SK-N-MC (cell line): ENCODE data around the gene LIN28B.

Source experiments
- DNase-seq: peaks from one replicate; pipeline ENCODE4 v3.0.0-alpha.2; 2011; ENCODE audit warnings: low read depth, low spot score
- H3K27ac ChIP-seq: fragments of 200-600 bp; sonication (generic); 2 replicates; pipeline ENCODE4 v1.5.1; 2016; ENCODE audit warnings: mixed run types
- H3K36me3 ChIP-seq: fragments of 200-600 bp; sonication (generic); 2 replicates; pipeline ENCODE4 v1.6.1; 2017; ENCODE audit warnings: antibody characterized with exemption, low read length, mixed read lengths; ENCODE audit not compliant: insufficient read depth
- H3K4me3 ChIP-seq: fragments of 200-600 bp; sonication (generic); 2 replicates; pipeline ENCODE4 v1.5.1; 2016
- H3K9ac ChIP-seq: fragments of 200-600 bp; sonication (generic); 2 replicates; pipeline ENCODE4 v1.8.0; 2017; ENCODE audit warnings: mixed run types, mixed read lengths; ENCODE audit not compliant: insufficient read length
- H3K9me3 ChIP-seq: fragments of 200-600 bp; sonication (generic); 2 replicates; pipeline ENCODE4 v1.6.1; 2017; ENCODE audit warnings: low read depth, mild to moderate bottlenecking, antibody characterized with exemption, low read length, moderate library complexity, mixed read lengths
- EZH2 ChIP-seq: fragments of 200-600 bp; sonication (generic); IDR thresholded peaks from one replicate; pipeline ENCODE4 v1.6.1; 2017; ENCODE audit warnings: antibody characterized with exemption
- FOXP2 ChIP-seq: optimal IDR thresholded peaks from 2 replicates; pipeline ENCODE3; 2011; ENCODE audit warnings: mild to moderate bottlenecking, moderate library complexity; ENCODE audit not compliant: insufficient read depth; ENCODE audit errors: extremely low read length, control extremely low read depth
- POLR2AphosphoS5 ChIP-seq: IDR thresholded peaks from 2 replicates; pipeline ENCODE4 v1.6.1; 2012; ENCODE audit warnings: mild to moderate bottlenecking, low read depth, low read length, borderline replicate concordance

Gene LIN28B

GRCh38 chr6:105111871-105112270, 155.0 kb downstream of the LIN28B start:
- no peak overlapping the region for H3K27ac ChIP-seq
- no peak overlapping the region for H3K4me3 ChIP-seq
- H3K9ac ChIP-seq = no peak overlapping the region
- DNase-seq = no peak
- no peaks in the 10 kb centered on the region for H3K36me3 ChIP-seq
- no peaks in the 10 kb centered on the region for H3K9me3 ChIP-seq
- no peak for TF ChIP-seq POLR2AphosphoS5
- TF ChIP-seq FOXP2 = no peak
- TF ChIP-seq EZH2 = no peak

- TF ChIP-seq EZH2 (no peak), FOXP2 (no peak), POLR2AphosphoS5 (no peak)
- DNase-seq = no peak
- no peaks in the 10 kb centered on the region for H3K36me3 ChIP-seq
Observed at GRCh38 chr6:105112577-105112976, 155.7 kb downstream of the LIN28B start.

DNA sequence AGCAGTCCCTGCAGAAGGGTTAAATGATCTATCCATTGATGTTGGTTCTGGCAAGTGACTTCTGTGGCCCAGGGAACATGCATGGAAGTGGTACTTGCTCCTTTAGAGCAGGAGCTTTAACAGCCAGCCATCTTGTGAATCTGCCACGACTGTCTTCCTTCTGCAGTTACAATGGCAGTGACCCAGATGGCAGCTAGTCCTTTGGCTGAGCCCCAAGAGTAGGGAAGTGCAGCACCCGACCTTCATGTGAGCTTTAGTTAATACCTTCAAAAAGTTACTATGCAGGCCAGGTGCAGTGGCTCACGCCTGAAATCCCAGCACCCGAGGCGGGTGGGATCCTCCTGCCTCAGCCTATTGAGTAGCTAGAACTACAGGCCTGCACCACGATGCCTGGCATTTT, 156.5 kb downstream of the LIN28B start:
- TF ChIP-seq FOXP2 (no peak), POLR2AphosphoS5 (no peak), EZH2 (no peak)
- DNase-seq = no peak
- Histone ChIP-seq H3K36me3 (no peaks in the 10 kb centered on the region), H3K4me3 (no peak overlapping the region), H3K9me3 (no peaks in the 10 kb centered on the region), H3K9ac (no peak overlapping the region), H3K27ac (no peak overlapping the region)

More at GRCh38 chr6:105112577-105112976, 155.7 kb downstream of the LIN28B start:
- Histone ChIP-seq H3K27ac (no peak overlapping the region), H3K4me3 (no peak overlapping the region), H3K9me3 (no peaks in the 10 kb centered on the region), H3K9ac (no peak overlapping the region)

DNA sequence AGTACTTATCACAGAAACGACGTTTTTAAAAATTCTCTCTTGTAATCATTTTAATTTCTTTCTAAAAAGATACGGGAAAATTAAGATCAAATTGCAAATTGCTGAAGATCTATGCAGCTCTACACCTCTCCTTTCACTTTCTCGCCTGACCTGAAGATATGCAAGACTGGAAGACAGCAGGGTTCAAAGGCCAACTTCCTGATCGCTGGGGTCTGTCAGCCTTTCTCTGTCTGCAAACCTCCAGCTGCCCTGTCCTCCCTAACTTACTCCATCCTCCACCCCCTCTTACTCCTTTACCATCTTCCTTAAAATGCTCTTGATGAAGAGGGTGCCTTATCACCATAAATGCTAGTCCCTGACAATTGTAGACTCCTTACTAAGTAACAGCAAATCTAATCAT, 159.2 kb downstream of the LIN28B start:
- Histone ChIP-seq H3K9ac (no peak overlapping the region), H3K36me3 (no peaks in the 10 kb centered on the region), H3K9me3 (no peaks in the 10 kb centered on the region), H3K27ac (no peak overlapping the region), H3K4me3 (no peak overlapping the region)
- DNase-seq = no peak
- TF ChIP-seq EZH2 = no peak
- no peak for TF ChIP-seq FOXP2
- no peak for TF ChIP-seq POLR2AphosphoS5

DNA sequence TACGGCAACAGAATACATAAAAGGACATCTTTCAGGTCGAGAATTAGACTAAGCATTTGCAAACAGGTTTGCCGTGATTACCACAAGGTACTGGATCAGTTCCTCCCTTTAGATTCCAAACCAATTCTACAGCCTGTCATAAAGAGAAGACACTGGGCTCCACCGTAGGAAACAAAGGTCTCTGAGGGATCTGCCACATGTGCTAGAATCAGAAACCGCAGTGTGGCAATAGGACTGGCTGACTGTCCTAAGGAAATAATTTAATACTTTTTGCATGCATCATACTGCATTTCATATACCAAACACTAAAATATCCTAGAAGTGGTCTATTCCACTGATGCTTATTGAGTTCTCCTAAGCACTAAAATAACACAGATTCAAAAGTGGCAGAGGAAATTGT, 163.7 kb downstream of the LIN28B start:
- DNase-seq = no peak
- no peak overlapping the region for H3K9ac ChIP-seq
- peak overlapping the region; percentile 37; the same call in 1 of the 2 replicates for H3K4me3 ChIP-seq
- H3K36me3 ChIP-seq = no peaks in the 10 kb centered on the region
- no peak overlapping the region for H3K27ac ChIP-seq
- TF ChIP-seq EZH2 (no peak), FOXP2 (no peak), POLR2AphosphoS5 (no peak)
- H3K9me3 ChIP-seq = no peaks in the 10 kb centered on the region

- Histone ChIP-seq H3K9me3 (no peaks in the 10 kb centered on the region), H3K4me3 (no peak overlapping the region), H3K36me3 (no peaks in the 10 kb centered on the region), H3K27ac (no peak overlapping the region), H3K9ac (no peak overlapping the region)
- no peak for DNase-seq
- TF ChIP-seq POLR2AphosphoS5 = no peak
- TF ChIP-seq EZH2 = no peak
- TF ChIP-seq FOXP2 = no peak
Observed at GRCh38 chr6:105121981-105122380, 165.1 kb downstream of the LIN28B start.

DNA sequence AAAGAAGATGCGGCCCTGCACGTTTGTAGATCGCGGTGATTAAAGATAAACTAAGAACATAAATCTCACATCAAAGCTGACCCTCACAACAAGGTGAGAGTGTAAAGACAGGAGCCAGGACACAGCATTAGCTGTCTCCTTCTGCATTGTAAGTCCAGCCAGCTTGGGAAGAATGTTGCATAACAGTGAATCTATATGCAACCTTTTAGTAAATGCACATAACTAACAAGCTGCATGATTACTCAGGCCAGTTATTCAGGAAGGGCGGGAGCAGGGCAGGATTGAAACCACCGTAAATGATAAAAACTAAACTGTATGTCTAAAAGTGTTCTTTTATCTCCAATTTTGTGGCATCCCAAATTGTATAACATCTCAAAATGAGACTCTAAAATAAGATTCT, 165.8 kb downstream of the LIN28B start:
- no peaks in the 10 kb centered on the region for H3K9me3 ChIP-seq
- TF ChIP-seq EZH2 (no peak), POLR2AphosphoS5 (no peak), FOXP2 (no peak)
- H3K4me3 ChIP-seq = no peak overlapping the region
- DNase-seq = no peak
- no peaks in the 10 kb centered on the region for H3K36me3 ChIP-seq
- H3K27ac ChIP-seq = no peak overlapping the region
- H3K9ac ChIP-seq = no peak overlapping the region
